Esophagus muscularis mucosa (tissue), 4 donors: Measurements from ENCODE around the gene AAMDC. TPM values are rescaled to one million over a fixed set of nuclear protein-coding genes. Genes with fewer than 3 reads are reported as not detected.
"Not testable (repeated sequence)": the region's sequence is repeated elsewhere in the genome, so short reads cannot be mapped to it uniquely, and the experiment has no call there.

Source experiments
- DNase-seq: peaks from one replicate; pipeline ENCODE4 v3.0.0-alpha.2; 2017; ENCODE audit errors: extremely low spot score
- H3K27ac ChIP-seq, 4 donors: fragments of 200-600 bp; sonication (generic); replicated peaks in 1 of 4; 1 replicate in 3 of 4; 2 replicates in 1 of 4; pipeline ENCODE4 v1.5.1; 2016 to 2019; ENCODE audit warnings: mild to moderate bottlenecking in 1 of 4
- H3K27me3 ChIP-seq, 4 donors: fragments of 200-600 bp; sonication (generic); one replicate each; pipeline versions ENCODE4 v1.5.1 to v1.6.0; 2016 to 2019
- H3K36me3 ChIP-seq, 4 donors: fragments of 200-600 bp; sonication (generic); one replicate each; pipeline ENCODE4 v1.5.1; 2016 to 2019
- H3K4me1 ChIP-seq, 4 donors: fragments of 200-600 bp; sonication (generic); one replicate each; pipeline ENCODE4 v1.5.1; 2016 to 2019
- H3K4me3 ChIP-seq, 4 donors: fragments of 200-600 bp; sonication (generic); 1 replicate in 2 of 4; 2 replicates in 2 of 4; pipeline ENCODE4 v1.5.1; 2016 to 2019; ENCODE audit warnings: mild to moderate bottlenecking in 4 of 4, moderate library complexity in 1 of 4
- H3K9me3 ChIP-seq, 4 donors: fragments of 200-600 bp; sonication (generic); 1 replicate in 3 of 4; 2 replicates in 1 of 4; pipeline ENCODE4 v1.5.1; 2016 to 2019
- CTCF ChIP-seq, 3 experiments: fragments of 200-600 bp in 2 of 3; fragments of 450-650 bp in 1 of 3; sonication (generic) in 2 of 3; IDR thresholded peaks; one replicate each; pipeline ENCODE4 v1.5.1; 2017 to 2019; ENCODE audit warnings: antibody characterized with exemption in 3 of 3, mild to moderate bottlenecking in 2 of 3, moderate library complexity in 1 of 3
- EP300 ChIP-seq: sonication (generic); formaldehyde crosslinking; IDR thresholded peaks from one replicate; pipeline ENCODE4 v1.6.1; 2017; ENCODE audit warnings: antibody characterized with exemption
- POLR2A ChIP-seq: fragments of 450-650 bp; IDR thresholded peaks from one replicate; pipeline ENCODE4 v1.6.1; 2017; ENCODE audit warnings: antibody characterized with exemption, moderate library complexity, mild to moderate bottlenecking, low read depth
- POLR2AphosphoS5 ChIP-seq, 2 donors: sonication (generic); formaldehyde crosslinking; IDR thresholded peaks; one replicate each; pipeline ENCODE4 v1.6.1; 2017; ENCODE audit warnings: antibody characterized with exemption in 2 of 2
- WGBS: methylation state at CpG from one replicate; pipeline ENCODE4 v1.1.5; 2018; 5-methylcytosine and 5-hydroxymethylcytosine counted together
- intact Hi-C: fragments of 100-400 bp; cut with DNase I; formaldehyde crosslinking; loops from one replicate; pipeline ENCODE4 v1.15.1; 2023
- total RNA-seq, 4 donors: library from RNA; depleted of rRNA; stranded (reverse); fragments of >200 nt; gene quantifications; one replicate each; pipeline versions ENCODE4 v1.1.0 to v1.2.1, GENCODE V29; 2016

Gene AAMDC
- total RNA-seq, 4 donors from 2014 or later, result 39.0 to 73.7 (median 68.0) TPM

- intact Hi-C loops, result no loop called here
- WGBS, result 89% methylated on average over 3 of the region's 3 CpGs
- H3K27ac ChIP-seq, result no peak overlapping the region
- DNase-seq, result no peak
- TF ChIP-seq EP300 (no peak), POLR2AphosphoS5 (IDR thresholded peaks at IDR 0.05) (no peak), POLR2A (no peak), CTCF (IDR thresholded peaks at IDR 0.05) (no peak)
- no peaks in the 10 kb centered on the region for H3K9me3 ChIP-seq
- H3K27me3 ChIP-seq, result no peaks in the 10 kb centered on the region
- no peak overlapping the region for H3K4me3 ChIP-seq
- peaks cover 0 to 32% (median 21%) of the 10 kb centered on the region in 4 donors for H3K4me1 ChIP-seq
- H3K36me3 ChIP-seq, result peaks cover 15 to 70% (median 59%) of the 10 kb centered on the region in 4 donors
Observed at GRCh38 chr11:77882396-77882795, 61.5 kb downstream of the AAMDC start.

DNA sequence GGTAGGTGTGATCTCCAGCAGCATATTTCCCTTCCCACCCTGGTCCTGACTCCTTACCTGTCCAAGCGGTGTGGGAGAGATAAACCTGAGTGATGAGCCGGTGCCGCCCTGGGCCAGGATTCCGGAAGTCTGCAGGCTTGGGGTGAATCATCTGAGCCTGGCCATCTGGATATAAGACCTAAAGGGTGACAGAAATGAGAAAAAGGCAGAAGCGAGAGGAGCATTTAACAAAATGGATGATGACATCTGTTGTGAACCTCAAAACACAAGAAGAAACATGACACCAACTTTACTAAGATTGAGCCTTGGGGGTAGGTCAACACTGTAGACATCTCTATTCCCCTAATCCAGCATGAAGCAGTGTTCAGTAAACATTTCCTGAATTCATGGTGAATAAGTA, 62.8 kb downstream of the AAMDC start:
- WGBS, result 89% methylated on average over 5 of the region's 5 CpGs
- peaks cover 15 to 64% (median 54%) of the 10 kb centered on the region in 4 donors for H3K36me3 ChIP-seq
- H3K4me3 ChIP-seq, result no peak overlapping the region
- no peaks in the 10 kb centered on the region for H3K27me3 ChIP-seq
- TF ChIP-seq POLR2AphosphoS5 (IDR thresholded peaks at IDR 0.05), result no peak
- no peak for TF ChIP-seq EP300
- TF ChIP-seq CTCF (IDR thresholded peaks at IDR 0.05), result no peak
- no peak for TF ChIP-seq POLR2A
- no peaks in the 10 kb centered on the region for H3K9me3 ChIP-seq
- intact Hi-C loops, result no loop called here
- H3K4me1 ChIP-seq, result peaks cover 0 to 18% (median 10%) of the 10 kb centered on the region in 4 donors
- H3K27ac ChIP-seq, result no peak overlapping the region
- DNase-seq, result no peak

DNA sequence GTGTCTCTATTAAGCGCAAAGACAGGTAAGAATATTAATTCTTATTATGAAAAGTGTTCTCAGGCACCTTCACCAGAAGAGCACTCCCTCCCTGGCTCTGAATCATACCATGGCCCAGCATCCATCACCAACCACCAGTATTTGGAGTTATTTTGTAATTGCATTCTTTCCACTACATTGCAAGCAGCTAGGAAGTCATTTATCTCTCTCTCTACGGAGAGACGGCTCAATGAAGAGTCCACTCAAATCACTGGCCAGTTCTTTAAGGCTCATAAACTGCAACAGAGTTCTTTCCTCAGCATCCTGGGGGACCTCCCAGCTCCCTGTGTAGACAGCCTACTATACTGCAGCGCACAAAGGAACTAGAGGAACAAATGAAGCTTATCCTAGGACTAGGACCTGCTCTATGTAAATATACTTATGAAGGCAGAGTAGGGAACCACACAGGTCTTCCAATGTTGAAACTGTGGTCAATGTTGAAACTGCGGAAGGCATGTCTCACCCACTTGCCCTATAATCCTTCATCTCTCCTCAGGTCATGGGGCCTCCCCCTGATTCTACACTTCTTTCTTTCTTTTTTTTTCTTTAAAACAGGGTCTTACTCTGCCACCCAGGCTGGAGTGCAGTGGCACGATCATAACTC, 63.4 kb downstream of the AAMDC start:
- WGBS, result 73% methylated on average over 6 of the region's 6 CpGs
- Histone ChIP-seq H3K36me3 (peaks cover 15 to 63% (median 52%) of the 10 kb centered on the region in 4 donors), H3K9me3 (no peaks in the 10 kb centered on the region), H3K4me1 (peaks cover 0 to 12% (median 5%) of the 10 kb centered on the region in 4 donors), H3K27me3 (no peaks in the 10 kb centered on the region), H3K4me3 (no peak overlapping the region), H3K27ac (no peak overlapping the region)
- no peak for DNase-seq
- intact Hi-C loops, result no loop called here
- peak in 1 of 2 donors; percentile 10 for TF ChIP-seq POLR2AphosphoS5 (IDR thresholded peaks at IDR 0.05)
- TF ChIP-seq CTCF (IDR thresholded peaks at IDR 0.05), result no peak

GRCh38 chr11:77884829-77885190, 63.9 kb downstream of the AAMDC start:
- no peak for DNase-seq
- Histone ChIP-seq H3K36me3 (peaks cover 15 to 65% (median 52%) of the 10 kb centered on the region in 4 donors), H3K27ac (no peak overlapping the region), H3K4me1 (peaks cover 0 to 7% (median under 1%) of the 10 kb centered on the region in 4 donors), H3K27me3 (no peaks in the 10 kb centered on the region), H3K9me3 (no peaks in the 10 kb centered on the region), H3K4me3 (no peak overlapping the region)
- intact Hi-C loops, result no loop called here
- WGBS, result 96% methylated on average over 6 of the region's 6 CpGs
- TF ChIP-seq CTCF (IDR thresholded peaks at IDR 0.05), result no peak
- TF ChIP-seq POLR2AphosphoS5 (IDR thresholded peaks at IDR 0.05), result no peak
- no peak for TF ChIP-seq POLR2A
- TF ChIP-seq EP300, result no peak

GRCh38 chr11:77886401-77886800, 65.5 kb downstream of the AAMDC start:
- TF ChIP-seq CTCF (IDR thresholded peaks at IDR 0.05), result no peak
- TF ChIP-seq POLR2A, result no peak
- no peak for TF ChIP-seq EP300
- TF ChIP-seq POLR2AphosphoS5 (IDR thresholded peaks at IDR 0.05), result no peak
- no peaks in the 10 kb centered on the region for H3K9me3 ChIP-seq
- H3K36me3 ChIP-seq, result peaks cover 11 to 72% (median 45%) of the 10 kb centered on the region in 4 donors
- no peak overlapping the region for H3K27ac ChIP-seq
- intact Hi-C loops, result no loop called here
- peaks cover 0 to 7% (median 0%) of the 10 kb centered on the region in 4 donors for H3K4me1 ChIP-seq
- 94% methylated on average over 18 of the region's 18 CpGs for WGBS
- DNase-seq, result no peak
- H3K4me3 ChIP-seq, result no peak overlapping the region
- H3K27me3 ChIP-seq, result no peaks in the 10 kb centered on the region

DNA sequence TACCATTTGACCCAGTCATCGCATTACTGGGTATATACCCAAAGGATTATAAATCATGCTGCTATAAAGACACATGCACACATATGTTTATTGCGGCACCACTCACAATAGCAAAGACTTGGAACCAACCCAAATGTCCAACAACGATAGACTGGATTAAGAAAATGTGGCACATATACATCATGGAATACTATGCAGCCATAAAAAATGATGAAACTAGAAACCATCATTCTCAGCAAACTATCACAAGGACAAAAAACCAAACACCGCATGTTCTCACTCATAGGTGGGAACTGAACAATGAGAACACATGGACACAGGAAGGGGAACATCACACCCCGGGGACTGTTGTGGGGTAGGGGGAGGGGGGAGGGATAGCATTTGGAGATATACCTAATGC, 68.1 kb downstream of the AAMDC start:
- H3K4me1 ChIP-seq, intact Hi-C loops, DNase-seq, H3K27ac ChIP-seq, H3K4me3 ChIP-seq, H3K9me3 ChIP-seq, H3K27me3 ChIP-seq: not testable (repeated sequence)
- WGBS, result 94% methylated on average over 5 of the region's 5 CpGs
- H3K36me3 ChIP-seq, result peaks cover 6 to 63% (median 39%) of the 10 kb centered on the region in 4 donors

DNA sequence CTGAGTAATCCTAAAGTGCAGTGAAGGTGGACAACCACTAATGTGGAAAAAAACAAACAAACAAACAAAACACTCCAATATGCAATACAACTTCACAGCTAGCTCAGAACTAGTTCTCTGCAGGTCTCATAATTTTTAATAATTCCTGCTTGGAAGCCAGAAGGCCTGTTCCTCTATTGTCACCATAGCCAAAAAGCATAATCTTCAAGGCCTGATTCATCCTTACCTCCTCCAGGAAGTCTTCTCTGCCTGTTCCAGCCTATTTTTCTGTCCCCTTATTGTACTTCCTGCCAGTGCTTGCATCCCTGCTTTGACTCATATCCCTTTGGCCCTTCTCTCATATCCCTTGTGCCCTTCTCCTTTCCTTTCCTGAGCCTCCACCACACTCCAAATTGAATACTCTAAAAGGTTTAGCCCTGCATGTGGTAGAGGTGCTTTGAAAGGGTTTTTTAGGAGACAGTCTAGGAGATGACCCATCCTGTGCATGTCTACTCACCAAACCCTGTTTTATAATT, 69.2 kb downstream of the AAMDC start:
- H3K4me1 ChIP-seq, H3K4me3 ChIP-seq, DNase-seq, H3K27ac ChIP-seq, intact Hi-C loops, H3K27me3 ChIP-seq, H3K9me3 ChIP-seq: not testable (repeated sequence)
- H3K36me3 ChIP-seq, result peaks cover 6 to 59% (median 35%) of the 10 kb centered on the region in 4 donors
